ENCODE data around the gene TRPC4AP. TPM values are rescaled to one million over a fixed set of nuclear protein-coding genes. Genes with fewer than 3 reads are reported as not detected.

Gene TRPC4AP
- total and polyA plus RNA-seq, 10 of the 15 experiments (the other 5 are each of a cell fraction or from before 2014, with no cell fraction given): 1.1 to 61.7 (median 41.2) TPM

GRCh38 chr20:34999782-35000181, 92.8 kb downstream of the TRPC4AP start:
- SMC1A ChIA-PET (ENCODE audit: uncharacterized antibody, unreplicated experiment): interaction anchor here (1.1 kb wide), 1 partner anchor 56 kb away, joined by 3 read pairs; no protein-coding TSS in a partner anchor
- no peak overlapping the region for H3K4me3 ChIP-seq
- intact Hi-C loops (cut with micrococcal nuclease; ENCODE audit: unreplicated experiment): no loop called here
- H3K9ac ChIP-seq (ENCODE audit: control insufficient read depth, insufficient read depth, low read length): no peak overlapping the region
- H2AFZ ChIP-seq (ENCODE audit: control insufficient read depth, low read depth, low read length): no peak overlapping the region
- WGBS (ENCODE audit: insufficient coverage, insufficient replicate concordance, low lambda C conversion rate, missing lambda C conversion rate): 79% methylated on average over 10 of the region's 10 CpGs
- in situ Hi-C loops (cut with MboI): no loop called here
- no peaks in the 10 kb centered on the region for H3K9me3 ChIP-seq (replicated peaks; ENCODE audit: control insufficient read depth, insufficient read depth, low read length)
- no peak overlapping the region for H3K4me2 ChIP-seq (ENCODE audit: control insufficient read depth, insufficient read depth)
- no peaks in the 10 kb centered on the region for H4K20me1 ChIP-seq (ENCODE audit: control insufficient read depth, insufficient read depth)
- H3K4me1 ChIP-seq (ENCODE audit: control insufficient read depth, insufficient read depth, low read length): no peaks in the 10 kb centered on the region
- H3K27me3 ChIP-seq (replicated peaks in 1 of 2; ENCODE audit: control insufficient read depth in 2 of 2, insufficient read depth in 2 of 2, low read length in 1 of 2): no peaks in the 10 kb centered on the region
- peaks cover 3 to 39% of the 10 kb centered on the region in 2 experiments; a peak in 3 of 4 replicates for H3K36me3 ChIP-seq (ENCODE audit: control insufficient read depth in 2 of 2, insufficient read depth in 2 of 2, low read length in 1 of 2)
- DNase-seq (ENCODE audit: low read depth, low spot score) (no peak), FAIRE-seq (no peak), ATAC-seq (no peak)
- no peak for TF ChIP-seq ZSCAN29 (IDR thresholded peaks at IDR 0.05)
- TF ChIP-seq NFYA (IDR thresholded peaks at IDR 0.05; ENCODE audit: borderline replicate concordance, low read depth, low read length): no peak
- no peak for TF ChIP-seq NR2C1 (IDR thresholded peaks at IDR 0.05)
- TF ChIP-seq CREM (IDR thresholded peaks at IDR 0.05; ENCODE audit: low read depth): no peak
- TF ChIP-seq SRF (IDR thresholded peaks at IDR 0.05; ENCODE audit: low read depth in 2 of 2, low read length in 2 of 2): no peak
- TF ChIP-seq EZH2 (IDR thresholded peaks at IDR 0.05; ENCODE audit: borderline replicate concordance, control insufficient read depth, low read depth, low read length): no peak
- no peak for TF ChIP-seq ATF3 (IDR thresholded peaks at IDR 0.05; ENCODE audit: borderline replicate concordance, extremely low read depth, low read depth, low read length)
- no peak for TF ChIP-seq PBX3 (IDR thresholded peaks at IDR 0.05; ENCODE audit: insufficient replicate concordance, low read depth, low read length)
- no peak for TF ChIP-seq USF2 (IDR thresholded peaks at IDR 0.05; ENCODE audit: borderline replicate concordance, low read depth, low read length)
- no peak for TF ChIP-seq SUPT20H (IDR thresholded peaks at IDR 0.05; ENCODE audit: borderline replicate concordance, control insufficient read depth, low read depth, low read length)
- no peak for TF ChIP-seq RAD51 (IDR thresholded peaks at IDR 0.05)
- POLR2A ChIA-PET: no interaction called here
- CTCF ChIA-PET: interaction anchor here (0.7 kb wide), 1 partner anchor 126 kb away, joined by 3 read pairs; no protein-coding TSS in a partner anchor
- RAD21 ChIA-PET (ENCODE audit: unreplicated experiment): no interaction called here
- no peak overlapping the region for H3K27ac ChIP-seq (ENCODE audit: control insufficient read depth, insufficient read depth)
- H3K79me2 ChIP-seq (ENCODE audit: control insufficient read depth, insufficient read depth, low read length): no peaks in the 10 kb centered on the region
- BruUV-seq (replicated peaks): no TSS peak

Data from GM12878 (cell line).